ENCODE data around the gene KCNK4.
A peak's percentile ranks its signal among the peaks of the same experiment; 100 is the strongest.

Gene KCNK4

GRCh38 chr11:64253481-64253880 is 37.6 kb upstream of the KCNK4 start:
- peak; percentile 37 for DNase-seq

DNA sequence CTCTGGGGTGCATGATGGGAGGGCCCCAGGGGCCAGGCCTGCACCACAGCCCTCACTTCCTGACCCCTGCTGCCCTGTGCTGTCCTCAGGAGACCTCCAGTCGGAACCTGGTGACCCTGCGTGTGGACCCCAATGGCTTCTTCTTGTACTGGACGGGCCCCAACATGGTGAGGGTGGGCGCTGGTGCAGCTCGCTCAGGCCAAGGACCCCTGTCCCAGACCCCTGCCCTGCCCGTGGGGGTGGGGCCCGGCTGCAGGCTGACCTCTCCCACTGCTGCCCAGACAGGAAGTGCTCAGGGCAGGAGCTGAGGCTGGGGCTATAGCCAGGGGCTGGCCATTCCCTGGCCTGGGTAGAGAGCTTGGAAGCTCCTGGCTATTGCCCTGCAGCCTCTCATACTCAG is 36.8 kb upstream of the KCNK4 start:
- DNase-seq, result no peak

GRCh38 chr11:64255135-64256128 is 35.7 kb upstream of the KCNK4 start:
- no peak for DNase-seq

DNA sequence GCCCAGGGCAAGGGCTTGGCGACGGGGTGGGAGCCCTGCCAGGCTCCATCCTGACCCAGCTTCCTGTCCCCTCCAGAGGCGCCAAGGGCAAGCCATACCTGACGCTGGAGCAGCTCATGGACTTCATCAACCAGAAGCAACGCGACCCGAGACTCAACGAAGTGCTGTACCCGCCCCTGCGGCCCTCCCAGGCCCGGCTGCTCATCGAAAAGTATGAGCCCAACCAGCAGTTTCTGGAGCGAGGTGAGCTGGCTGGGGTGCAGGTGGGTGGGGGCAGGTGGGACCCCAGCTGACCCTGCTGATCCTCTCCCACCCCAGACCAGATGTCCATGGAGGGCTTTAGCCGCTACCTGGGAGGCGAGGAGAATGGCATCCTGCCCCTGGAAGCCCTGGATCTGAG is 34.8 kb upstream of the KCNK4 start:
- DNase-seq, result no peak

GRCh38 chr11:64258356-64258755 is 32.7 kb upstream of the KCNK4 start:
- DNase-seq, result no peak

DNA sequence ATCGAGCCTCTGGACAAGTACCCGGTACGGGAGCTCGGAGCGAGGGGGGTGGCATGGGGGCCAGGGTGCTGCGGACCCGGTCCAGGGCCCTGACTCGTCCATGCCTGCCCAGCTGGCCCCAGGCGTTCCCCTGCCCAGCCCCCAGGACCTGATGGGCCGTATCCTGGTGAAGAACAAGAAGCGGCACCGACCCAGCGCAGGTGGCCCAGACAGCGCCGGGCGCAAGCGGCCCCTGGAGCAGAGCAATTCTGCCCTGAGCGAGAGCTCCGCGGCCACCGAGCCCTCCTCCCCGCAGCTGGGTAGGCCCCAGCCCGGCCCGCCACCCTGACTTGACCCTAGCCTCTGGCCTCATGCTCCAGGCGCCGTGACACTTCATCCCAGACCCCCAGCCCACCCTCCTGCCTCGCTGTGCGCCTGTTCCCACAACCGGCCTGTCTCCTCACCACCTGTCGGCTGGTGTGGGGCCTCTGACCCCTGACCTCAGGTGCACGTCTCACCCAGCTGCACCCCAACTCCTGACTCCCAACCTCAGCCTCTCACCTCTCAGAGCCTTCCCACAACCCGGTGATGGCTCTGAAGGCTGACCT is 32.1 kb upstream of the KCNK4 start:
- no peak for DNase-seq

DNA sequence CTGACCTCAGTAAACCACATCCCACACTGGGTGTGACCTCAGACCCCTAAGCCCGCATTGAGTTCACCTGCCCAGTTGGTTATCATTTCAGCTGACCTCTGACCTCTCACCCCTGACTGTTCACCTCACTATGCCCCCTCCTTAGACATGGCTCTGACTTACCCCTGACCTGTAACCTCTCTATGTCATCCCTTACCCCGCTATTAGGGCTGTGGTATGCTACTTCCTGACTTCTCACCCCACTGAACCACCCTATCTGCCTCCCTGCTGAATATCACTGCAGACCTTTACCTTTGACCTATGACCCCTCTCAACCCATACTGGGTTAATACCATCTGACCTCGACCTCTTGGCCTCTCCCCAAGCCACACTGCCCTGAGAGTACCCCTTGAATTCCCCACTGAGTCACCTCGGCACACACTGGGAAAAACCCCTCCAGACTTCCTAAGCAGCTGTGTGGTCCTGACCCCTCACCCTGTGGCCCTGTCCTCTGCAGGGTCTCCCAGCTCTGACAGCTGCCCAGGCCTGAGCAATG is 31.5 kb upstream of the KCNK4 start:
- DNase-seq, result no peak

DNA sequence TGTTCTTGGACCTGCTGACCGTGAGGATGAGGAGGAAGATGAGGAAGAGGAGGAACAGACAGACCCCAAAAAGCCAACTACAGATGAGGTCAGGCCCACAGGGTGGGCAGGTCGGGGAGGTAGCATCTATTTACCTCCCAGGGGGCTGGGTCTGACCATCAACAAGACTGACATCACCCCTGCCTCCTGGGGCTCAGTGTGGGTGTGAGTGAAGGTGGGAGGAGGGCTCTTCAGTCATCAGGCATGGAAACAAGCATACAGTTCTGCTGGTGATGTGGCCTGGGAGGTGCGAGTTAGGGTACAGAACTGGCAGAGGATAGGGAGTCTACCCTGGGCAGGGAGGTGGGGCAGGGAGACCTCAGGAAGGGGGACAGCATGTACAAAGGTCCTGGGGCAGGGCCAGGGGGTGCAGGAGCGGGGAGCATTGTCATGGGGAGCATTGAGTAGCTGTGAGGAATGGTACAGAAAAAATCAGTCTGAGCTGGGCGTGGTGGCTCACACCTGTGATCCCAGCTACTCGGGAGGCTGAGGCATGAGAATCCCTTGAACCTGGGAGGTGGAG is 30.9 kb upstream of the KCNK4 start:
- no peak for DNase-seq

DNA sequence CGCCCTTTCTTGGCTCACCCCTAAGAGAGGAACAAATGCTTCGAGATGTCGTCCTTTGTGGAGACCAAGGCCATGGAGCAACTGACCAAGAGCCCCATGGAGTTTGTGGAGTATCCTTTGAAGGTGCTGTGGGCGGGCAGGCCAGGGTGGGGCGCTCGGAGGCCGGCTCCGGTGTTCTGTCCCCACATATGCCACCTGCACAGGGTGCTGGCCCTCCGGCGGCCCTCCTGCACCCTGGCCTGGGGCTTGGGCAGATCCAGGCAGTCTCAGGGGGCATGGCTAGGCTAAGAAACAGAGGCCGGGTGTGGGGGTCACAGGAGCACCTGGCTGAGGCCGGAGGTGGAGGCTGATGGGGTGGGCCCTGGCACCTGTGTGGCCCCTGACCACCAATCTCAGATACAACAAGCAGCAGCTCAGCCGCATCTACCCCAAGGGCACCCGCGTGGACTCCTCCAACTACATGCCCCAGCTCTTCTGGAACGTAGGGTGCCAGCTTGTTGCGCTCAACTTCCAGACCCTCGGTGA is 29.5 kb upstream of the KCNK4 start:
- DNase-seq, result no peak

DNA sequence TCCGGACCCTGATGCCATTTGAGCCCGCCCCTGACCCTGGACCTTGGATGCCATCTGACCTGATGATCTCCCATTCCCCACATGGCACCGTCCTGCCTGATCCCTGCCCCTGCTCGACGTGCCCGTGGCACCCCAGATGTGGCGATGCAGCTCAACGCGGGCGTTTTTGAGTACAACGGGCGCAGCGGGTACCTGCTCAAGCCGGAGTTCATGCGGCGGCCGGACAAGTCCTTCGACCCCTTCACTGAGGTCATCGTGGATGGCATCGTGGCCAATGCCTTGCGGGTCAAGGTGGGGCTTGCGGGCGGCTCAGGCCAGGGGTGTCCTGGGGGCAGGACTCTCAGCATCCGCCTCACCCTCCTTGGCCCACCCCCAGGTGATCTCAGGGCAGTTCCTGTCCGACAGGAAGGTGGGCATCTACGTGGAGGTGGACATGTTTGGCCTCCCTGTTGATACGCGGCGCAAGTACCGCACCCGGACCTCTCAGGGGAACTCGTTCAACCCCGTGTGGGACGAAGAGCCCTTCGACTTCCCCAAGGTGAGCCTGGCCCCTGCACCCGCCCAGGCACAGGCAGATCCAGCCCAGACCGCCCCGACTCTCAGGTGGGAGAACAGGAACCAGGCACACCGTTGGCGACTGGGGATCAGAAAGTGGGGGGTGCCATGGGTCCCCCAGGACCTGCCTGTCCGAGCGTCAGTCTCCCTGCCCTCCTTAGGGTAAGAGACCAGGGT is 28.7 kb upstream of the KCNK4 start:
- no peak for DNase-seq

- peak; percentile 36 for DNase-seq
Measured at GRCh38 chr11:64263021-64263946, 27.8 kb upstream of the KCNK4 start.

DNA sequence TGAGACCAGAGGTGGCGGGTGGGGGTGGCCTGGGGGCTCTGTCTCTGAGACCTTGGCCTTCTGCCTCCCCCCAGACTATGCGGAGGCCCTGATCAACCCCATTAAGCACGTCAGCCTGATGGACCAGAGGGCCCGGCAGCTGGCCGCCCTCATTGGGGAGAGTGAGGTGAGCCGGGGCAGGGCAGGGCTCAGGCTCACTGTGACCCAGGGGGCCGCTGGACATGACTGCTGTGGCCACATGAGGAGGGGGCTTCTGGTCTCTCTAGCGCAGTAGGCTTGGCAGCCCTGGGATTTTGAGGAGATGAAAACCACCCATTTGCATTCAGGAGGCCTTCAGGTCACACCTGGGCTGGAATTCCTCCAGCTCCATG is 27.2 kb upstream of the KCNK4 start:
- no peak for DNase-seq

DNA sequence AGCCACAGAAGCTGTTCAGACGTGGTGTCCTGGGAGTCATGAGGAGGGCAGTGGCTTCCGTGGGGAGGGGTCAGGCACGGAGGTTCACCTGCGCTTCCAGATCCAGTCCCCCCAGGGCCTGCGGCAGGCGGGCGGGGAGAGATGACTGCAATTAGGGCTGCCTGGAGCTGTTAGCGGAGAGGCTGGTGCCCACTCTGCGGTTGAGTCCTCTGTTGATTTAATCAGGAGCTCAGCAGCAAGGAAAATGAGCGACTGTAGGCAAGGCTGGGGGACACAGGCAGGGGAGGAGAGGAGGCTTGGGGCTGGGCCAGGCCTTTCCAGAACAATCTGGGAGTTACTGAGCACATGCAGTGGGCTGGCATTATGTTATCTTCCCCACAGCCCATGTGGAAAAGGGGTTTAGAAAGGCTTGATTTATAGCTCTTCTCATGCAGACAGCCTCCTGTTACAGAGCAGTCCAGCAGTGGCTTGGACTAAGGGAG is 26.7 kb upstream of the KCNK4 start:
- no peak for DNase-seq

GRCh38 chr11:64265176-64266160 is 25.6 kb upstream of the KCNK4 start:
- DNase-seq, result no peak

DNA sequence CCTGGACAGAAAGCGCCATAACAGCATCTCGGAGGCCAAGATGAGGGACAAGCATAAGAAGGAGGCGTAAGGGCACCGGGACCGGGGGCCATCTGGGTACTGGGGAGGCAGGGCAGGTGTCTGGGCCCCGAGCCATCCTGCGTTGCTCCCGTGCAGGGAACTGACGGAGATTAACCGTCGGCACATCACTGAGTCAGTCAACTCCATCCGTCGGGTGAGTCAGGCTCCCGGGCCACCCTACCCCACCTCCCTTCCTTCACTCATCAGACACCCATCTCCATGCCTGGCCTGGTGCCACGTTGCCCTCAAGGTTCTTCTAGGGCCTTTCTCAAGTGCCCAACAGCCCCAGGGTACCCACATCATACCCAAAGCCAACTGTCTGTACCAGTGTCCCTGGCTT is 24.8 kb upstream of the KCNK4 start:
- peak; percentile 22 for DNase-seq

DNA sequence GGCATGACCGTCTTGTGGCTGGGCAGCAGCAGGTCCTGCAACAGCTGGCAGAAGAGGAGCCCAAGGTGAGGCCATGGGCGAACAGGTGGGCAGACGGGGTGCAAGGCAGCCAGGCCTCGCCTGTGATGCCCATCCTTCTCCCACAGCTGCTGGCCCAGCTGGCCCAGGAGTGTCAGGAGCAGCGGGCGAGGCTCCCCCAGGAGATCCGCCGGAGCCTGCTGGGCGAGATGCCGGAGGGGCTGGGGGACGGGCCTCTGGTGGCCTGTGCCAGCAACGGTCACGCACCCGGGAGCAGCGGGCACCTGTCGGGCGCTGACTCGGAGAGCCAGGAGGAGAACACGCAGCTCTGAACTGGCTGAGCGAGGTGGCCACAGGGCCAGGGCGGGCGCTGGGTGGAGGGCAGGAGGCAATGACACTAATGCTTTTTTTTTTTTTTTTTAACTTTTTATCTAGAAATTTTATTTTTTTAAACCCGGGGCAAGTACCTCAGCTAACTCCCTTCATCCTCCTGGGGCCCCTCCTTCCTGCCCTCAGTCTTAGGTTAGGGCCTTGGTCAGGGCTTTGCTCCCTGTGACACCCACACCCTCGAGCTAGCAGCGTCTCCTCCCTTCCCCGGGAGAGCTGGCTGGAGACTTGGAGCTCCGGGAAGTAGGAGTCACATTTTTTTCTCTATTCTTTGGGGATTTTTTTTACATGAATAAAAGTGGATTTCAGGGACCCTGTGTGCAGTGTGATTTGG is 23.7 kb upstream of the KCNK4 start:
- no peak for DNase-seq

GRCh38 chr11:64268025-64268892 is 22.8 kb upstream of the KCNK4 start:
- DNase-seq, result peak; percentile 44

GRCh38 chr11:64268893-64269539 is 22.1 kb upstream of the KCNK4 start:
- DNase-seq, result peak; percentile 49

Data from fibroblast of skin of back (primary cell).